DND-41 (cell line): ENCODE data around the gene HYDIN.
"Not testable (repeated sequence)": the region's sequence is repeated elsewhere in the genome, so short reads cannot be mapped to it uniquely, and the experiment has no call there.

Experiments
- EZH2 ChIP-seq: IDR thresholded peaks from 3 replicates; pipeline ENCODE4 v1.6.1; 2012; ENCODE audit warnings: borderline replicate concordance, low read depth, mild to moderate bottlenecking, moderate library complexity, low read length, inconsistent platforms; ENCODE audit not compliant: severe bottlenecking
- TF ChIP-seq, protein P1 (sequence below): IDR thresholded peaks from 2 replicates; pipeline ENCODE4 v1.5.1; 2012; ENCODE audit warnings: borderline replicate concordance, low read length, moderate library complexity, mild to moderate bottlenecking; ENCODE audit not compliant: poor library complexity, severe bottlenecking; ENCODE audit errors: extremely low read depth

DNA sequence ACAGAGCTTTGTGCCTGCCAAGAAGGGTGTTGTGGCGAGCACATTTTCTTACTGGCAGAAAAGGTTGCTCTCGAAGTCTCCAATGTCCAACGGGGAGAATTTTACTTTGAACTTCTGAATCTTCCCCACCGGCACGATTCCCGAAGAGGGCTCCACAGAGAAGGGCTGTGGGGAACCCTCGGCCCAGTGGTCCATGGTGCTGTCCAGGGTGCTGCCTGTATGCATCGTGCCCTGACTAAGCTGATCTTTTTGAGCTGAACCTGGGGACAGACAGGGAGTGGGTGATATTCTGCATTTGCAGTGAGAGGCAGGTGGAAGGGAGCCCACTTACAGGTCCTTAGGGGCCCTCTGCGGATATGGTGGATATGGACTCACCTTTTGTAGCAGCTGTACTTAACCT, 368.5 kb downstream of the HYDIN start:
- TF ChIP-seq, protein P1, sequence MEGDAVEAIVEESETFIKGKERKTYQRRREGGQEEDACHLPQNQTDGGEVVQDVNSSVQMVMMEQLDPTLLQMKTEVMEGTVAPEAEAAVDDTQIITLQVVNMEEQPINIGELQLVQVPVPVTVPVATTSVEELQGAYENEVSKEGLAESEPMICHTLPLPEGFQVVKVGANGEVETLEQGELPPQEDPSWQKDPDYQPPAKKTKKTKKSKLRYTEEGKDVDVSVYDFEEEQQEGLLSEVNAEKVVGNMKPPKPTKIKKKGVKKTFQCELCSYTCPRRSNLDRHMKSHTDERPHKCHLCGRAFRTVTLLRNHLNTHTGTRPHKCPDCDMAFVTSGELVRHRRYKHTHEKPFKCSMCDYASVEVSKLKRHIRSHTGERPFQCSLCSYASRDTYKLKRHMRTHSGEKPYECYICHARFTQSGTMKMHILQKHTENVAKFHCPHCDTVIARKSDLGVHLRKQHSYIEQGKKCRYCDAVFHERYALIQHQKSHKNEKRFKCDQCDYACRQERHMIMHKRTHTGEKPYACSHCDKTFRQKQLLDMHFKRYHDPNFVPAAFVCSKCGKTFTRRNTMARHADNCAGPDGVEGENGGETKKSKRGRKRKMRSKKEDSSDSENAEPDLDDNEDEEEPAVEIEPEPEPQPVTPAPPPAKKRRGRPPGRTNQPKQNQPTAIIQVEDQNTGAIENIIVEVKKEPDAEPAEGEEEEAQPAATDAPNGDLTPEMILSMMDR: not testable (repeated sequence)
- TF ChIP-seq EZH2: not testable (repeated sequence)
